Measurements from ENCODE around the gene CRMP1.

CRMP1 gene

GRCh38 chr4:5828005-5828391 lies 64.9 kb downstream of the CRMP1 start:
- Histone ChIP-seq H3K4me2 (ENCODE audit: insufficient read depth, low read length) (no peak overlapping the region), H3K9ac (ENCODE audit: low read depth, low read length) (no peak overlapping the region), H3K36me3 (ENCODE audit: insufficient read depth, low read length) (no peaks in the 10 kb centered on the region), H3K27ac (ENCODE audit: low read length) (no peak overlapping the region), H3K4me1 (ENCODE audit: insufficient read depth, low read length) (no peaks in the 10 kb centered on the region), H3K9me3 (ENCODE audit: insufficient read depth, low read length, severe bottlenecking) (no peaks in the 10 kb centered on the region), H3K27me3 (ENCODE audit: insufficient read depth, low read length, poor library complexity) (no peaks in the 10 kb centered on the region), H3K4me3 (ENCODE audit: low read depth in 1 of 2, low read length in 2 of 2) (no peak overlapping the region), H3K79me2 (ENCODE audit: insufficient read depth, low read length) (no peaks in the 10 kb centered on the region), H2AFZ (ENCODE audit: low read depth, low read length) (no peak overlapping the region), H4K20me1 (ENCODE audit: insufficient read depth, low read length) (no peaks in the 10 kb centered on the region)
- ATAC-seq (ENCODE audit: insufficient read depth, low read depth) = no peak
- TF ChIP-seq EZH2 (IDR thresholded peaks at IDR 0.05; ENCODE audit: borderline replicate concordance, low read depth, low read length, severe bottlenecking) (no peak), CTCF (IDR thresholded peaks at IDR 0.05; ENCODE audit: borderline replicate concordance, extremely low read depth, low read length, poor library complexity, severe bottlenecking) (no peak)
- DNase-seq = no peak

- Histone ChIP-seq H3K36me3 (ENCODE audit: insufficient read depth, low read length) (no peaks in the 10 kb centered on the region), H3K79me2 (ENCODE audit: insufficient read depth, low read length) (no peaks in the 10 kb centered on the region), H3K4me3 (ENCODE audit: low read depth in 1 of 2, low read length in 2 of 2) (no peak overlapping the region), H3K27me3 (ENCODE audit: insufficient read depth, low read length, poor library complexity) (no peaks in the 10 kb centered on the region), H2AFZ (ENCODE audit: low read depth, low read length) (no peak overlapping the region), H3K4me1 (ENCODE audit: insufficient read depth, low read length) (no peaks in the 10 kb centered on the region), H3K27ac (ENCODE audit: low read length) (no peak overlapping the region), H3K4me2 (ENCODE audit: insufficient read depth, low read length) (no peak overlapping the region), H4K20me1 (ENCODE audit: insufficient read depth, low read length) (no peaks in the 10 kb centered on the region), H3K9me3 (ENCODE audit: insufficient read depth, low read length, severe bottlenecking) (no peaks in the 10 kb centered on the region), H3K9ac (ENCODE audit: low read depth, low read length) (no peak overlapping the region)
- no peak for DNase-seq
- no peak for TF ChIP-seq CTCF (IDR thresholded peaks at IDR 0.05; ENCODE audit: borderline replicate concordance, extremely low read depth, low read length, poor library complexity, severe bottlenecking)
- TF ChIP-seq EZH2 (IDR thresholded peaks at IDR 0.05; ENCODE audit: borderline replicate concordance, low read depth, low read length, severe bottlenecking) = no peak
- ATAC-seq (ENCODE audit: insufficient read depth, low read depth) = no peak
These were observed 65.5 kb downstream of the CRMP1 start for GRCh38 chr4:5827108-5828004.

GRCh38 chr4:5826437-5827107 lies 66.3 kb downstream of the CRMP1 start:
- no peak overlapping the region for H2AFZ ChIP-seq (ENCODE audit: low read depth, low read length)
- H3K4me2 ChIP-seq (ENCODE audit: insufficient read depth, low read length) = no peak overlapping the region
- no peak overlapping the region for H3K4me3 ChIP-seq (ENCODE audit: low read depth in 1 of 2, low read length in 2 of 2)
- H3K27ac ChIP-seq (ENCODE audit: low read length) = no peak overlapping the region
- ATAC-seq (ENCODE audit: insufficient read depth, low read depth) (no peak), DNase-seq (no peak)
- TF ChIP-seq EZH2 (IDR thresholded peaks at IDR 0.05; ENCODE audit: borderline replicate concordance, low read depth, low read length, severe bottlenecking) (no peak), CTCF (IDR thresholded peaks at IDR 0.05; ENCODE audit: borderline replicate concordance, extremely low read depth, low read length, poor library complexity, severe bottlenecking) (no peak)
- no peaks in the 10 kb centered on the region for H3K9me3 ChIP-seq (ENCODE audit: insufficient read depth, low read length, severe bottlenecking)
- no peak overlapping the region for H3K9ac ChIP-seq (ENCODE audit: low read depth, low read length)
- H3K4me1 ChIP-seq (ENCODE audit: insufficient read depth, low read length) = no peaks in the 10 kb centered on the region
- no peaks in the 10 kb centered on the region for H4K20me1 ChIP-seq (ENCODE audit: insufficient read depth, low read length)
- H3K36me3 ChIP-seq (ENCODE audit: insufficient read depth, low read length) = no peaks in the 10 kb centered on the region
- H3K27me3 ChIP-seq (ENCODE audit: insufficient read depth, low read length, poor library complexity) = no peaks in the 10 kb centered on the region
- no peaks in the 10 kb centered on the region for H3K79me2 ChIP-seq (ENCODE audit: insufficient read depth, low read length)
